Brain microvascular endothelial cell (primary cell): ENCODE measurements around the gene SBNO2.

ENCODE experiments used
- DNase-seq: peaks from one replicate; pipeline ENCODE4 v3.0.0-alpha.2; 2020
- H3K27ac ChIP-seq: fragments of 250-450 bp; sonication (Bioruptor Pico); 2 replicates; pipeline ENCODE4 v1.5.1; 2020; ENCODE audit warnings: mild to moderate bottlenecking, moderate library complexity
- H3K27me3 ChIP-seq: fragments of 250-450 bp; sonication (Bioruptor Pico); replicated peaks from 2 replicates; pipeline ENCODE4 v1.5.1; 2020; ENCODE audit warnings: mild to moderate bottlenecking
- H3K36me3 ChIP-seq: fragments of 250-450 bp; sonication (Bioruptor Pico); replicated peaks from 2 replicates; pipeline ENCODE4 v1.5.1; 2020; ENCODE audit warnings: mild to moderate bottlenecking
- H3K4me3 ChIP-seq: 2 replicates; pipeline ENCODE4 v1.5.1; 2011; ENCODE audit warnings: low read depth, mild to moderate bottlenecking, control low read depth, low read length, moderate library complexity
- in situ Hi-C: cut with HindIII; loops from 2 replicates; pipeline ENCODE4 v1.10.0; 2017; ENCODE audit warnings: low sequenced_read_pairs, low pct_ligation_motif_present
- TF ChIP-seq, protein P1 (sequence below): IDR thresholded peaks from 2 replicates; pipeline ENCODE4 v1.5.1; 2011; ENCODE audit warnings: low read depth, mild to moderate bottlenecking, moderate library complexity, low read length, control low read depth, inconsistent platforms; ENCODE audit errors: missing control alignments

Gene SBNO2

DNA sequence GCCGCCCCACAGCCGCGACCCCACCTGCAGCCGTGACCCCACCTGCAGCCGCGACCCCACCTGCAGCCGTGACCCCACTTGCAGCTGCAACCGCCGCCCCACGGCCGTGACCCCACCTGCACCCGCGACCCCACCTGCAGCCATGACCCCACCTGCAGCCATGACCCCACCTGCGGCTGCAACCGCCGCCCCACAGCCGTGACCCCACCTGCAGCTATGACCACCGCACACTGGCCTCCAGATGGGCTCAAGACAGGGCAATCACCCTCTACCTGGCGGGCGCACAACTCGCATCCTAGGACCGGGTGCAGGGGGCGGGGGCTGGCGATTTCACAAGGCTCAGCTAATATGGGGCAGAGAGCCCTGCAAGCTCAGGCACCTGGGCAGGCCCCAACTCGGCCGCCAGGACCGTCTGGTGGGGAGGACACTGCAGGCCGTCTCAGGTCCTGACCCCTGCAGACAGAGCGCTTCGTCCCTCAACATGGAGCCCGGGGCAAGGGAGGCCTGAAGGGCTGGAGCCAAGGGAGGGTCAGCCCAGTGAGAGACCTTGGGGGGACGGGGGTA lies 15.1 kb downstream of the SBNO2 start:
- Histone ChIP-seq H3K27ac (no peak overlapping the region), H3K36me3 (no peaks in the 10 kb centered on the region), H3K4me3 (no peak overlapping the region), H3K27me3 (no peaks in the 10 kb centered on the region)
- TF ChIP-seq, protein P1, sequence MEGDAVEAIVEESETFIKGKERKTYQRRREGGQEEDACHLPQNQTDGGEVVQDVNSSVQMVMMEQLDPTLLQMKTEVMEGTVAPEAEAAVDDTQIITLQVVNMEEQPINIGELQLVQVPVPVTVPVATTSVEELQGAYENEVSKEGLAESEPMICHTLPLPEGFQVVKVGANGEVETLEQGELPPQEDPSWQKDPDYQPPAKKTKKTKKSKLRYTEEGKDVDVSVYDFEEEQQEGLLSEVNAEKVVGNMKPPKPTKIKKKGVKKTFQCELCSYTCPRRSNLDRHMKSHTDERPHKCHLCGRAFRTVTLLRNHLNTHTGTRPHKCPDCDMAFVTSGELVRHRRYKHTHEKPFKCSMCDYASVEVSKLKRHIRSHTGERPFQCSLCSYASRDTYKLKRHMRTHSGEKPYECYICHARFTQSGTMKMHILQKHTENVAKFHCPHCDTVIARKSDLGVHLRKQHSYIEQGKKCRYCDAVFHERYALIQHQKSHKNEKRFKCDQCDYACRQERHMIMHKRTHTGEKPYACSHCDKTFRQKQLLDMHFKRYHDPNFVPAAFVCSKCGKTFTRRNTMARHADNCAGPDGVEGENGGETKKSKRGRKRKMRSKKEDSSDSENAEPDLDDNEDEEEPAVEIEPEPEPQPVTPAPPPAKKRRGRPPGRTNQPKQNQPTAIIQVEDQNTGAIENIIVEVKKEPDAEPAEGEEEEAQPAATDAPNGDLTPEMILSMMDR, result no peak
- in situ Hi-C loops, result no loop called here
- DNase-seq, result no peak

DNA sequence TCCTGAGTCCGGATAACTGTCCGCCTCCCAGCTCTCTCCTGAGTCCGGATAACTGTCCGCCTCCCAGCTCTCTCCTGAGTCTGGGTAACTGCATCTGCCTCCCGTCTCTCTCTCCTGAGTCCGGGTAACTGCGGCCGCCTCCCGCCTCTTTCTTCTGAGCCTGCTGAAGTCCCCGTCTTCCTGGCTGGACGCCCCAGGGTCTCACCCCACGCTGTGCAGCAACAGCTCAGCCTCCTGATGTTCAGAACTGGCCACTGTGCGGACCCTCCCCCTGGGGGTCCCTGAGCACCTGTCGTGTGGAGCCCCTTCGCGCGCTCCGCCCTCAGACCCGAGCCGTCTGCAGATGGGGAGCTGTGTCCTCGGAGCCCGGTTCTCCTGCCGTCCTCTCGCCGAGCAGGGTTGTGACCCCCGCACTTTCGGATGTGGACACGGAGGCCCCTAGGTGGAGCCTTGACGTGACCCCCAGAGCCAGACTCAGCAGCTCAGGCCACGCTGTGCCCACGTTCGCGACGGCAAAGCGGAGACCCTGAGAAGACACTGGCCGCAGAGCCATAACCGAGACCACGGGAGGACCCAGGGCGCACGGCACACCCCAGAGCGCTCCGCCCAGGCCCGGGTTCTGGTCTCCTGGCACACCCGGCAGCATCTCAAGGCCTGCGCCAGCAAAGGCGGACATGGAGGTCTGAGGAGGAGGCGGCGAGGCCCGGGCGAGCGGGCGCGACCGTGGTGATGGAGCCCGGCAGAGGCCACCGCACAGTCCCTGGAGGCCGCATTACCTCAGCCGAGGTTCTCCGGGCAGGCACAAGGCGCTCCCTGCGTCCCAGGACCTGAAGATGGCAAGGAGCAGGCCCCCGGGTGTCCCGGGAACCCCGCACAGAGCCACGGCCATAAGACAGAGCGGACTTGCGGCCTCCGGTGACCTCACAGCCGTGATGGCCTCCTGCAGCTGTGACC lies 15.9 kb downstream of the SBNO2 start:
- Histone ChIP-seq H3K27me3 (no peaks in the 10 kb centered on the region), H3K36me3 (peaks cover 5% of the 10 kb centered on the region), H3K27ac (no peak overlapping the region), H3K4me3 (no peak overlapping the region)
- in situ Hi-C loops, result no loop called here
- DNase-seq, result no peak
- TF ChIP-seq, protein P1, result no peak

DNA sequence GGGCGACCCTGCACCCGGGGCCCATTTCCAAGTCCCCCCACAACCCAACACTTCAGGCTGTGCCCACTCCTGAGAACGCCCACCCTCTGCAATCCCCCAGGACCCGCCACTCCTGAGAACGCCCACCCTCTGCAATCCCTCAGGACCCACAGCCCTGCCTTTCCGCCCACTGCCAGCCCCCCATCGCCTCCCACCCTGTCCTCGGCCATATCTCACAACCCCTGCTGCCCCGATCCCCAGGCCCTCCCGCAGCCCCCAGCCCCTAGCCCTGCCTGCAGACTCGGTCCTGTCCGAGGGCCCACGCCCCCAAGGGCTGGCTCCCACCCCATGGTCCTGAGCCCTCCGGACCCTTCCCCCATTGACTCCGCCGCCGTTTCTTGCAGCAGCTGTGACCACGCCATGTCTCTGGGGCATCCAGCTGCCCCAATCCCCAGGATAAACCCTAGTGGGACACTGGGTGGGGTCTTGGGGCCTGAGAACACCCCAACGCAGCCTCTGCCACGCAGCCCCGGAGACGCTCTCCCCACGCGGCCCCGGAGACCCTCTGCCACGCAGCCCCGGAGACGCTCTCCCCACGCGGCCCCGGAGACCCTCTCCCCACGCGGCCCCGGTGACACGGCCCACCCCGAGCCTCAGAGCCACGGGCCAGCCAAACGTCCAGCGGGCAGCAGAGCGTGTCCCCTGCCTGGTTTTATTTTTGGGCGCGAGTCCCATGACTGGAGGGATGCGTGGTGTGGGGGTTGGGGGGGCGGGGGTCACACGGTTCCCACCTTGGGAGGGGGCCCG lies 17.0 kb downstream of the SBNO2 start:
- DNase-seq, result no peak
- Histone ChIP-seq H3K27ac (no peak overlapping the region), H3K4me3 (no peak overlapping the region), H3K36me3 (peaks cover 9% of the 10 kb centered on the region), H3K27me3 (no peaks in the 10 kb centered on the region)
- in situ Hi-C loops, result no loop called here
- TF ChIP-seq, protein P1, result no peak

DNA sequence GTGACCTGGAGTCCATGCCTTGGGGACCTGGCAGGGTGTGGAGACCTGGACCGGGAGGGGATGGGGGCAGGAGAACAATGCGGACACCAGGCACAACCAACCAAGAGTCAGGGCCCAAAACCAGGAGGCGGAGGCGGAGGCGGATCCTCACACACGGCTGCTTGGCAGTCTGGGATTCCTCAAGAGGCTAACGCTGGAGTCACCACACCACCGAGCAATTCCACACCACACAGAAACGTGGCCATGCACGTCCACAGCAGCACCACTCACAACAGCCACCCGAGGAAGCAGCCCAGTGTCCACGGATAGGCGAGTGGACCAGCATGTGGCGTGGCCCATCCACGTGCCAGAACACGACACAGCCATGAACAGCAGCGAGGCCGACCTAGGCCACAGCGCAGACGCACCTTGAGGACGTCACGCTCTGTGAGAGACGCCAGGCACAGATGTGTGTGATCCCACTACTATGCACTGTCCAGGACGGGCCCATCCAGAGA lies 17.7 kb downstream of the SBNO2 start:
- Histone ChIP-seq H3K36me3 (peaks cover 15% of the 10 kb centered on the region), H3K4me3 (no peak overlapping the region), H3K27me3 (no peaks in the 10 kb centered on the region), H3K27ac (no peak overlapping the region)
- TF ChIP-seq, protein P1, result no peak
- DNase-seq, result no peak
- in situ Hi-C loops, result no loop called here

DNA sequence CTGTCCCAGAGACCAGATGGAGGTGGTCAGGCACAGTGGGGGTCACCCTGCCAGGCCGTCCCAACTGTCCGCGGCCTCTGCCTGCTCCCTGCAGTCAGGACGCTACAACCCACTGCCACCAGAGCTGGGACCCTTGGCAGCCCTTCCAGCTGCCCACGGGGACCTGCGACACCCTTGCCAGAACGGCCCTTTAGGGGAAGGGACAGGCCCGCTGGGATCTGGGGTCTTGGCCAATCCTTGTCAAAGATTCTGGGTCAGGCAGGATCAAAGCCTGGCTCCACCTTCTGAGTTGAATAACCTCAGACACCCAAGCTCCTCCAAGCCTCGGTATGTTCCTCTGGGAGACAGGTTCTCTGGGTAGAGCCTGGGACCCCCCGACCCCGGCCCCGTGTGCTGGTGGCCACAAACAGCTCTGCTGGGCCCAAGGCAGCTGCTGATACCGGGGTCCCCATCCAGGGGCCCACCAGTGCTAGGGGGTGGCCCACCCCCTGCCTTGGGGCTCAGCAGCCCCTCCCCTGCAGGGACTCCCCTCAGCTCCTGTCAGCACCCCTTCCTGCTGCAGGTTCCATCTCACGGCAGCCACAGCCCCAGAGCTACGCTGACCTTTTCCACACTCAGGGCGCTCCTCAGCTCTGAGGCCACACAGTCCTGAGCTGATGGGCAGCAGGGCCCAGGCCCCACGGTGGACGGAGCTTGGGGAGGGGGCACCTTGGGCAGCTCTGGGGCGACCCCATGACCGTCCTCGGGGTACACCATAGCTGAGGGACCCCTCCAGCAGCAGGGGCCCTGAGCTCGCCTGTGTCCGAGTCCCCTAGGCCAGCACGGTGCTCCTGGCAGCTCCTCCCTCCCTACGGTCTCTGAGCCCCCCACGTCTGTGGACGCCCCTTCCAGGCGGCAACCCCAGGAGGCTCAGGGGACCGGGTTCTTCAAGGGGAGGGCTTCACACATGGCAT lies 18.4 kb downstream of the SBNO2 start:
- peak overlapping the region; percentile 2 for H3K27ac ChIP-seq
- in situ Hi-C loops, result no loop called here
- H3K4me3 ChIP-seq, result no peak overlapping the region
- no peaks in the 10 kb centered on the region for H3K27me3 ChIP-seq
- H3K36me3 ChIP-seq, result peaks cover 16% of the 10 kb centered on the region
- no peak for DNase-seq
- TF ChIP-seq, protein P1, result no peak
